Psoas muscle (tissue), 8 donors: ENCODE data around the gene SMIM12. TPM values are rescaled to one million over a fixed set of nuclear protein-coding genes. Genes with fewer than 3 reads are reported as not detected.
A peak's percentile ranks its signal among the peaks of the same experiment; 100 is the strongest.

ENCODE experiments used
- ATAC-seq, 4 donors: fragments of 200-7000 bp; cut with Tn5 transposase; one replicate each; pipeline ENCODE4 v1.9.1; 2020; ENCODE audit warnings: moderate library complexity in 3 of 4, mild to moderate bottlenecking in 2 of 4
- DNase-seq, 2 donors: peaks; one replicate each; pipeline ENCODE4 v3.0.0-alpha.2; 2020
- H3K27ac ChIP-seq: fragments of 200-600 bp; one replicate; pipeline ENCODE4 v1.8.0; 2022
- H3K27me3 ChIP-seq, 3 donors: fragments of 200-600 bp in 1 of 3; one replicate each; pipeline versions ENCODE4 v1.6.1 to v1.8.0; 2013 to 2022; ENCODE audit warnings: low read length in 2 of 3, mild to moderate bottlenecking in 2 of 3, moderate library complexity in 1 of 3; ENCODE audit not compliant: insufficient read depth in 3 of 3
- H3K36me3 ChIP-seq, 2 donors: fragments of 200-600 bp in 1 of 2; one replicate each; pipeline versions ENCODE4 v1.6.1 to v1.8.0; 2013 to 2022; ENCODE audit warnings: low read depth in 1 of 2, mild to moderate bottlenecking in 1 of 2, moderate library complexity in 1 of 2; ENCODE audit not compliant: insufficient read depth in 1 of 2
- H3K4me1 ChIP-seq: fragments of 200-600 bp; one replicate; pipeline ENCODE4 v1.8.0; 2022
- H3K4me3 ChIP-seq: fragments of 200-600 bp; one replicate; pipeline ENCODE4 v1.8.0; 2022; ENCODE audit warnings: mild to moderate bottlenecking
- H3K9me3 ChIP-seq: fragments of 200-600 bp; one replicate; pipeline ENCODE4 v1.8.0; 2022
- CTCF ChIP-seq: fragments of 200-600 bp; IDR thresholded peaks from one replicate; pipeline ENCODE4 v1.8.0; 2022; ENCODE audit warnings: antibody characterized with exemption
- WGBS, 3 donors: extraction: QIAGEN DNeasy Blood & Tissue Kit; methylation state at CpG; one replicate each; pipeline versions ENCODE4 v1.1.6 to v1.1.7; 2013; 5-methylcytosine and 5-hydroxymethylcytosine counted together
- intact Hi-C, 2 donors: fragments of 100-400 bp; cut with DNase I; formaldehyde crosslinking; loops; one replicate each; pipeline versions ENCODE4 v1.11.0 to v1.14.2; 2022
- polyA plus RNA-seq, 3 donors: library from polyadenylated mRNA; stranded (reverse); fragments of 200-250 nt; gene quantifications; one replicate each; pipeline ENCODE4 v1.2.3, GENCODE V29; 2013
- total RNA-seq, 4 donors: library from RNA; stranded (reverse); fragmentation: NEBNext Ultra II Directional in 2 of 4; extraction: Animal tissue kit (Norgen Biotek cat#: 25700) in 2 of 4; gene quantifications; one replicate each; pipeline versions ENCODE4 v1.2.1 to v1.2.4, GENCODE V29; 2021 to 2023
- donor health status: healthy with polysubstance abuse.
- donor health status: DM: no; HTN: no; CAD: no; lungs with moderate emphysema.
- donor health status: Bipolar disorder and iron deficiency.
- donor health status: healthy.
- donor health status: DM: yes; HTN: yes; CAD: no.
- donor health status: DM: no; HTN: no; CAD: no.
- donor health status: DM: no; HTN: no; CAD: no.
- donor health status: DM: yes; HTN: yes; CAD: no.

The SMIM12 gene
- total and polyA plus RNA-seq, 7 donors, result 17.9 to 140 (median 59.2) TPM

- peak; percentile 74 for TF ChIP-seq CTCF
- 24 to 46% (median 28%) methylated on average over 6 of the region's 6 CpGs for WGBS, 3 donors
Measured at GRCh38 chr1:34852677-34853217, 6.8 kb downstream of the SMIM12 start.

GRCh38 chr1:34851431-34852105 is 8.0 kb downstream of the SMIM12 start:
- DNase-seq, result peak in 1 of 2 donors; percentile 54
- peak overlapping the region; percentile 9 for H3K27ac ChIP-seq

More at GRCh38 chr1:34852677-34853217, 6.8 kb downstream of the SMIM12 start:
- H3K36me3 ChIP-seq, result peaks cover 4 to 48% of the 10 kb centered on the region in 2 donors
- intact Hi-C loops, result loop anchor here (2.0 to 5.0 kb wide), 2 partner anchors 65 to 66 kb away; no protein-coding TSS in a partner anchor
- peak; percentile 84 to 89 for DNase-seq
- H3K4me3 ChIP-seq, result no peak overlapping the region
- peak; percentile 86 to 98 (median 96) for ATAC-seq
- H3K27ac ChIP-seq, result peak overlapping the region; percentile 59
- no peaks in the 10 kb centered on the region for H3K9me3 ChIP-seq
- H3K4me1 ChIP-seq, result peaks cover 20% of the 10 kb centered on the region
- H3K27me3 ChIP-seq, result no peaks in the 10 kb centered on the region

DNA sequence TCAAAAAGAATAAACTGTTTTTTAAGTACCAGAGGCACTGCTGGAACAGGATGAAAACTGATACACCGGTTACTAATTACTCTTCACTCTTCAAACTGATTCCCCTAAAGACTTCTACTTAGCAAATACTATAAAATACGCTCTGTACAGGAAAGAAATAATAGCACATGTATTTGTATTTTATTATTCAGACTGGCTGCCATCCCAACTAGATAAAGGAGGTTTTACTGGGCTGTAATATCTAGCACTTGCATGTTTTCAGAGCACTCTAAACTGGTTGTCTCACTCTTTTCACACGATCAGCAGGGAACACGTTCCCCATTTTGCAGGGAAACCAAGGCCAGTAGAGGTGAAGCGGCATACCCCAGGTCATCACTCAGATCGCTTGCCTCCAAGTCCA is 9.2 kb downstream of the SMIM12 start:
- H3K36me3 ChIP-seq, result peaks cover 4 to 42% of the 10 kb centered on the region in 2 donors
- H3K27ac ChIP-seq, result no peak overlapping the region
- DNase-seq (no peak), ATAC-seq (no peak)
- intact Hi-C loops, result loop anchor here in 1 of 2 donors (5.0 kb wide), 1 partner anchor 63 kb away; no protein-coding TSS in a partner anchor
- no peak overlapping the region for H3K4me3 ChIP-seq
- H3K27me3 ChIP-seq, result no peaks in the 10 kb centered on the region
- no peak for TF ChIP-seq CTCF
- peaks cover 18% of the 10 kb centered on the region for H3K4me1 ChIP-seq
- 80 to 91% (median 88%) methylated on average over 6 of the region's 6 CpGs for WGBS, 3 donors
- no peaks in the 10 kb centered on the region for H3K9me3 ChIP-seq

More at GRCh38 chr1:34851431-34852105, 8.0 kb downstream of the SMIM12 start:
- H3K9me3 ChIP-seq, result no peaks in the 10 kb centered on the region
- peaks cover 4 to 48% of the 10 kb centered on the region in 2 donors for H3K36me3 ChIP-seq
- 75 to 80% (median 76%) methylated on average over 13 of the region's 13 CpGs for WGBS, 3 donors
- no peaks in the 10 kb centered on the region for H3K27me3 ChIP-seq
- ATAC-seq, result no peak
- no peak for TF ChIP-seq CTCF
- intact Hi-C loops, result loop anchor here (2.0 to 5.0 kb wide), 2 partner anchors 64 to 65 kb away; no protein-coding TSS in a partner anchor
- peaks cover 17% of the 10 kb centered on the region for H3K4me1 ChIP-seq
- no peak overlapping the region for H3K4me3 ChIP-seq

GRCh38 chr1:34847094-34847493 is 12.5 kb downstream of the SMIM12 start:
- ATAC-seq (no peak), DNase-seq (peak in 1 of 2 donors; percentile 39)
- intact Hi-C loops, result no loop called here
- H3K9me3 ChIP-seq, result no peaks in the 10 kb centered on the region
- 63 to 73% (median 71%) methylated on average over 7 of the region's 7 CpGs for WGBS, 3 donors
- H3K27me3 ChIP-seq, result no peaks in the 10 kb centered on the region
- H3K27ac ChIP-seq, result no peak overlapping the region
- no peak for TF ChIP-seq CTCF
- peaks cover 0 to 18% of the 10 kb centered on the region in 2 donors for H3K36me3 ChIP-seq
- no peak overlapping the region for H3K4me3 ChIP-seq
- peaks cover 24% of the 10 kb centered on the region for H3K4me1 ChIP-seq
